HG02885 (cell line): ENCODE results near the gene CDKN2D.

Source experiments
- ATAC-seq: cut with Tn5 transposase; IDR thresholded peaks from one replicate; pipeline ENCODE4 v1.9.1; 2021; ENCODE audit warnings: mild to moderate bottlenecking; ENCODE audit not compliant: unreplicated experiment, poor library complexity

The CDKN2D gene

GRCh38 chr19:10525636-10526035 is 43.1 kb downstream of the CDKN2D start:
- no peak for ATAC-seq

GRCh38 chr19:10523135-10523636 is 45.6 kb downstream of the CDKN2D start:
- ATAC-seq, result no peak

DNA sequence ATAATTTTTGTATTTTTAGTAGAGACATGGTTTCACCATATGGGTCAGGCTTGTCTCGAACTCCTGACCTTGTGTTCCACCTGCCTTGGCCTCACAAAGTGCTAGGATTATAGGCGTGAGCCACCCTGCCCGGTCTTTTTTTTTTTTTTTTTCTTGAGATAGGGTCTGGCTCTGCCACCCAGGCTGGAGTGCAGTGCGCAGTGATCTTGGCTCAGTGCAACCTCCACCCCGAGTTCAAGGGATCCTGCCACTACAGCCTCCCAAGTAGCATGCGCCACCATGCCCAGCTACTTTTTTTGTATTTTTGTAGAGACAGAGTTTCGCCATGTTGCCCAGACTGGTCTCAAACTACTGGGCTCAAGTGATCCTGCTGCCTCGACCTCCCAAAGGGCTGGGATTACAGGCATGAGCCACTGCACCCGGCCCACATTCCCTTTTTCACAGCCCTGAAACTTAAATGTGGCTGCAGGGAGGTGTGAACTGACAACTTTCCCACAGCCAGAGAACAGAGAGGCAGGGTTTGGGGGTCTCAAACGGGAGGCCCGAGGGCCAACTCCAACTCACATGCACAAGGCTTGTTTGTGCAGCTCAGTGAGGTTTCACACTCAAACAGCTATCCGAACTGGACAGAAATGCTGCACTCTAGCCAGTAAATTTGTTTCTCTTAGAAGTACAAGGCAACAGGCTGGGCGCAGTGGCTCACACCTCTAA is 47.2 kb downstream of the CDKN2D start:
- ATAC-seq, result no peak

GRCh38 chr19:10520652-10521318 is 48.0 kb downstream of the CDKN2D start:
- ATAC-seq, result no peak

- no peak for ATAC-seq
These were observed 49.4 kb downstream of the CDKN2D start for GRCh38 chr19:10519421-10519820.

DNA sequence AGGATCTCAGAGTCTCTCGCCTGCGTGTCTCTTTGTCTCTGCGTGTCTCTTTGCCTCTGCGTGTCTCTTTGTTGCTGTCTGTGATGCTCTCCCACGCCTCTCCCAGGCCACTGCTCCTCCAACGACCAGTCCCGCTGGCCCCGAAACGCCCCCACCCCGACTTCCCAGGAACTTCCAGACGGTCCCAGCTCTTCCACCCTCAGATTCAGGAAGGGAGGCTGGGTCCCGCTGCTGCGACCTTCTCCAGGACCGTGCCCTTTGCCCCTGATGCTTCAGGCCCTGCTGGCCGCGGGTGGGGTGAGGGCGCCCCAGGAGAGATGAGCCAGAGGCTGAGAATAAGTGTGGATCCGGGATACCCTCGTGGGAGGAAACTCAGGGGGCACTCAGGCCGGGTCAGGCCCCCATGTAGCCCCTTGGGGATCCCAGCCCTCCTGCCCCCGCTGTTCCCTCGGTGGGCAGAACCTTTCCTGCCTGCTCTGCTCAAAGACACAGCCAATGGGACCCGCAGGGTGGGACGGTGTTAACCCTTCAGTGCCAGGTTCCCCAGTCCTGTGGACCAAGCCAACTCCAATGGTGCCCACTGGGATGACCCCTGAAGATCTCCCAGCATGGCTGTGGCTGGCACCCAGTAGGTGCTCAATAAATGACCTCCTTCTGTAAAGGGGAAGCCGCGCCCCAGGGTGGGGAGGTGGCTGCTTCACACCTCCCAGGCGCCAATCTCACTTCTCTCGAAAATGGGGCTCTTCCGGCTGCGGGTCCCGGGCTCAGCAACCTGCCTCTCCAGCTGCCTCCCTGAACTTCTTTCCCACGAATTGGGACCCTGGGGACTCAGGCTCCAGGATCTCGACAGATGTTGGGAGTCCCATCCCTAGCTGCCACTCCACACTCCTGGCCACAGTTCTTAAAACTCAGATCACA is 50.1 kb downstream of the CDKN2D start:
- ATAC-seq, result no peak

DNA sequence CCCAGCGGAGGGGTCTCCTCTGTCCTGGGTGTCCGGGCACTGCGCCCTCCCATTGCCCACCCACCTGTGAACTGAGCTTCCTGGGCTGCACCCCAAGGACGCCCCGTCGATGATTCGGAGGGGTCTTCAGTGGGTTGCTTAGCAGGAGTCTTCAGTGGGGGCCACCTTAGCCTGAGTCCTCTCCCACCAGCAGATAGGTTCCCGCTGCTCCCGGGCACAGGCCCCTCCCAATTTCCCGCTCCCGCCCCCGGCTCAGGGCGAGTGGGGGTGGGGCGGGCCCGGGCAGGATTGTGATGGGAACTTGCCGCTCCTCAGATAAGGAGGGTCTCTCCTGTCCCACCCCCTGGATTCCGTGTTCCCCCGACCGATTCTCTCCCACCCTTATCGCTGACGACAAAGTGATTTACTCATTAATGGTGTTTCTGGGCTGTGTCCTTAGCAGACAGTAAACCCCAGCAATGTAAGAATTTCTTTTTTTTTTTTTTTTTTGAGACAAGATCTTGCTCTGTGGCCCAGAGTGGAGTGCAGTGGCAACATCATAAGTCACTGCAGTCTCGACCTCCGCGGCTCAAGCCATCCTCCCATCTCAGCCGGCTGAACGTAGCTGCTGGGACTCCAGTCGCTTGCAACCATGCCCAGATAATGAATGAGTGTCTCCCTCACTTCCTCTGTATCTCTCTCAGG is 50.9 kb downstream of the CDKN2D start:
- ATAC-seq, result no peak

- ATAC-seq, result no peak
These were observed 51.4 kb downstream of the CDKN2D start, which contains the start of gene S1PR5 for GRCh38 chr19:10517361-10517759. TSS of gene S1PR5 (minus strand) at chr19:10517447. CDS start at chr19:10515011, 2,436 bp downstream.

DNA sequence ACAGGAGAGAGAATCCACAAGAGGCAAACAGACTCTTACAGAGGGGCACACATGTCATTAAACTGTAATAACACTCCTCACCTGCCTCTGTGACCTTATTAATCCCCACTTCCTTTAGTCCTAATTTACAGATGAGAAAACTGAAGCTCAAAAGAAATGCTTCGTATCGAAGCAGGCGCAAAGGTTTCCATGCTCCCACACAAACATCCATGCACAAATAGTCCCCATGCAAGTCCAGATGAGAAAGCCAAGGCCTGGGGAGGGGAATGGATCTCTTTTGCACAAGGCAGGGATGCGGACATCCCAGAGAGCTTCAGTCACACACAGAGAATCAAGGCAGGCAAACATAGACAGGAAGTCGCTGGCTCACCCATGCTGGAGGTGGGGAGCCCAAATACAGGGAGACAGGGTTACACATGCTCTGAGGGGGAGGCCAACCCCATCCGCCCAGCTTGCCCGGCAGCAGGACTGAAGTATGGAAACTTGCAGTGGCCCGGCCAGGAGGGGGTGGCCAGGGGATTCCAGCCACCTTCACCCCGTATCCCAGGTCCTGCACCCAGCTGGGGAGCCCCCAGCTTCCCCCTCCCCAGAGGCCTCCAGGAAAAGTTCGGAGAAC is 52.0 kb downstream of the CDKN2D start:
- ATAC-seq, result no peak
